SU-DHL-6 (cell line): ENCODE measurements around the gene GRAMD1B.

Source experiments
- CTCF ChIP-seq: fragments of 200-600 bp; sonication (generic); IDR thresholded peaks from one replicate; pipeline ENCODE4 v1.5.1; 2017; ENCODE audit warnings: antibody characterized with exemption, mild to moderate bottlenecking, low read length, moderate library complexity; ENCODE audit not compliant: insufficient read depth, poor library complexity, severe bottlenecking
- EZH2phosphoT487 ChIP-seq: fragments of 200-600 bp; sonication (generic), shearing (Covaris generic); conservative IDR thresholded peaks from 2 replicates; pipeline ENCODE4 v1.6.1; 2018; ENCODE audit warnings: mild to moderate bottlenecking, antibody characterized with exemption, low read length, moderate library complexity, mixed read lengths

- TF ChIP-seq CTCF = no peak
- TF ChIP-seq EZH2phosphoT487 = no peak
Observed at GRCh38 chr11:123665306-123665705, 235.2 kb downstream of the GRAMD1B start.
